GM19468 (cell line): ENCODE measurements around the gene ABHD17A.

Experiments used
- ATAC-seq: cut with Tn5 transposase; IDR thresholded peaks from one replicate; pipeline ENCODE4 v1.9.1; 2021; ENCODE audit warnings: mild to moderate bottlenecking, moderate library complexity, moderate number of reproducible peaks; ENCODE audit not compliant: unreplicated experiment; ENCODE audit errors: extremely low read depth

ABHD17A gene

DNA sequence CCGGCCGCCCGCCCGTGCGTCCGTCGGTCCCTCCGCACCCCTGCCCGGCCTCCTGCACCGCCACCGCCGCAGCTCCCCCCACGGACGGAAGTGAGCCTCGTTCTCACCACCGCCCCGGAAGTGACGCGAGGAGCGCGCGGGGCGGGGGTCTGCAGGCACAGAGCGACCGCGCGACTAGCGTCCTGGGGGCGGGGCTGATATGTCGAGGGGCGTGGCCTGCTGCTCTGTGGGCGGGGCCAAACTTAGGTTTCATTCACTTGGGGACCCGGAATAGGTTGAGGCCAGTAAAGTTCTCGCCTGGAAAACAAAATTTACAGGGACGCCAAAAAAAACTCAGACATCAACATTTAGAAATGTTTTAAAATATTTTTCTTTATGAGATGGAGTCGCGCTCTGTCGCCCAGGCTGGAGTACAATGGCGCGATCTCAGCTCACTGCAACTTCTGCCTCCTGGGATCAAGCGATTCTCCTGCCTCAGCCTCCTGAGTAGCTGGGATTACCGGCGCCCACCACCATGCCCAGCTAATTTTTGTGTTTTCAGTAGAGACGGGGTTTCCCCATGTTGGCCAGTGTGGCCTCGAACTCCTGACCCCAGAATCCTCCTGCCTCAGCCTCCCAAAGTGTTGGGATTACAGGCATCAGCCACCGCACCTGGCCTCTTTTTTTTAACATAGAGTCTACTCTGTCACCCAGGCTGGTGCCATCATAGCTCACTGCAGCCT is at the start of gene ABHD17A:
Gene ABHD17A, minus strand, starts transcription at position 99 of the 722 bp plus-strand sequence. CDS start 3,930 bp downstream, outside the sequence.
- ATAC-seq, result peak; percentile 11

DNA sequence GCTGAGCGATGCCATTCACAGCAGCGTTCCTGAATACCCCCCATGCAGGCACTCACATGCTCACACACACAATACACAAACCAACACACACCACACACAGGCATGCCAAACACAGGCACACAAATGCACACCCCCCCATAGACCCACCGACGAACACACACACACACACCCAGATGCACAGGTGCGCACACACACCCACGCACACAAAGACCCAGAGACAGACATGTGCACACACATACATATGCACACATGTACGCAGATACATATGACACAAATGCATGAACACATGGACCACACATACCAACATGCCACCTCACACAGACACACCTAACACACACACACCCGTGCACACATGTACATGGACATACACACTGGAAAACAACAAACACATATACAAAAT is 48.6 kb upstream of the ABHD17A start:
- ATAC-seq, result no peak

DNA sequence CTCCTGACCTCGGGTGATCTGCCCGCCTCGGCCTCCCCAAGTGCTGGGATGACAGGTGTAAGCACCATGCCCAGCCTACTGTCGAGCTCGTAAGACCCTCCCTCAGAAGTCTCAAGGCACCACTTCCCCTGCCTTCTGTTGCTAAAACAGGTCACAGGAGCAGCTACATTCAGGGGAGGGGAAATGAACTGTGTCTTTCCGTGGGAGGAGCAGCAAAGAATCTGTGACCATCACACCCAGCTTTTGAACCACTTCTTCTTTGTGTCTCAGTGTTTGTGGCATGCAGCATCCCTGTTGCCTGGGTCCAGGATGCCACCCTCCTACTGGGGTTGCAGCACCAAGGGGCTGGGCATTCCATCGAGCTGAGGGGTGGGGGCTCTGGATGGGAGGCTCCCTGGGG is 47.9 kb upstream of the ABHD17A start:
- ATAC-seq, result no peak

DNA sequence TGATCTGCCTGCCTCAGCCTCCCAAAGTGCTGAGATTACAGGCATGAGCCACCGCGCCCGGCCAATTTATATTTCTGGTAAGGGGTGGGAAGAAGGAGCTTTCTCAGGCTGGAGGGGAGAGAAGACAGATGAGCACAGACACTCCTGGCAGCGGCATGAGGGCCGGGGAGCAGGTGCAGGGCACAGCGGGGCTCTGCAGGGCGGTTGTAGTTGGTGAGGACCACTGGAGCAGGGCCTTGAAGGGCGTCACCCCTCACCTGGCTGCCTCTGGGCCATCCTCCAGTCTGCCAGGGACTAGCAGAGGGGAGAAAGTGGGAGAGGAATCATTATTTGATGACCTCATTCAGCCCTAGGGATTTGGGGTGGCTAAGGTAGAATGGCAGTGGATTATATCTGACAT is 47.1 kb upstream of the ABHD17A start:
- ATAC-seq, result no peak

DNA sequence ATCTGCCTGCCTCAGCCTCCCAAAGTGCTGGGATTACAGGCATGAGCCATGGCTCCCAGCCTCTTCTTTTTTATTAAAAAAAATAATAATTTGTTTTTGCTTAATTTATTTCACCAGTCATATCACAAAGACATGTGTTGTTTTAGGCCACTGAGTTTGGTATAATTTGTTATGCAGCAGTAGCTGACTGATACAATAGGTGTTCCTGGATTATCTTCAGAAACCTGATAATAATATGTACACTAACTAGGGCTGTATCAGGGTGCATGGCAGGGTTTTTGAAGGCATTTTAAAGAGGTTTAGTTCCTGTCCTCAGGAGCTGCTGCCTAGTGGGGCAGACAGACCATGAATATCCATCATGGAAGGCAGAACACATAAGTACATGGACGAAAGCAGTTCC is 46.1 kb upstream of the ABHD17A start:
- ATAC-seq, result no peak

DNA sequence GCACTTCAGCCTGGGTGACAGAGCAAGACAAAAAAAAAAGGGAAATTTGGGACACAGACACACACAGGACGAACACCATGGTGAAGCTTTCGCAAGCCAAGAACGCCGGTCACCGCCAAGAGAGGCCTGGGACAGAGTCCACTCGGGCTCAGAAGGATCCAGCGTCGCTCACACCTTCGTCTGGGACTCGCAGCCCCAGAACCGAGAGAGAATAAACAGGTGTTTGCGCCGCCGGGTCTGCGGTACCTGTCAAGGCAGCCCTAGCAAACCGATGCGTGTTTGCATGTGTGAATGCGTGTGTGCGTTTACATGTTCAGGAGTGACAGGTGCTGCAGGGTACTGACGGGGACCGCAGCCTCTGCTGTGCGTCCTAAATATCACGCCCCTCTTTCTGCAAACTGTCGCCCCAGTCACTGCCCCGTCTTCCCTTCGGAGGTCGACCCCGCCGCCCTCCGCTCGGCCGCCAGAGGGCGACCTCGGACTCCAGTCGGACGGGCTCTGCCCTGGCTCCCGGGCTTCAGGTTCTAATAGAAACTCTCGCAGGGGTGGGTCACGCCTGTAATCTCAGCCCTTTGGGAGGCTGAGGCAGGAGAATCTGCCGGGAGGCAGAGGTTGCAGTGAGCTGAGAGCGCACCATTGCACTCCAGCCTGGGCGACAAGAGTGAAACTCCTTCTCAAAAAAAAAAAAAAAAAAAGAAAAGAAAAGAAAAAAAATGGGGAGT is 43.9 kb upstream of the ABHD17A start:
- no peak for ATAC-seq

DNA sequence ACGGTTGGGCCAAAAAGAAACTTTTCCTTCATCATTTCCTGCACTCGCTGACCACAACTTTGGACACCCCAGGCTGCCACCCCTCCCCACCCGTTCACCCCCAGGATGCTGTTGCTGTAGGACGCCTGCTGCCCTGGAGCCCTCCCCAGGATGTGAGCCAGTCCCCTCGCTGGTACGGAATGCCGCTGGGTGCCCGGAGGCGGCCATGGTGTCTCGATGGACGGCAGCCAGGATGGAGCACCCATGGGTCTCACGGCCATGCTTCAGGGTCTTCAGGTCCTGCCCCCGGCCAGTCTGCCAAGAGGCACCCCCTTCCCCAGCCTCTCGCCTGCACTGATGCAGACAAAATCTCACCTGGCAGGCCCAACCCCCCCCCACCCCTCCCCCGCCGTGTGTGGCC is 40.2 kb upstream of the ABHD17A start:
- ATAC-seq, result no peak

DNA sequence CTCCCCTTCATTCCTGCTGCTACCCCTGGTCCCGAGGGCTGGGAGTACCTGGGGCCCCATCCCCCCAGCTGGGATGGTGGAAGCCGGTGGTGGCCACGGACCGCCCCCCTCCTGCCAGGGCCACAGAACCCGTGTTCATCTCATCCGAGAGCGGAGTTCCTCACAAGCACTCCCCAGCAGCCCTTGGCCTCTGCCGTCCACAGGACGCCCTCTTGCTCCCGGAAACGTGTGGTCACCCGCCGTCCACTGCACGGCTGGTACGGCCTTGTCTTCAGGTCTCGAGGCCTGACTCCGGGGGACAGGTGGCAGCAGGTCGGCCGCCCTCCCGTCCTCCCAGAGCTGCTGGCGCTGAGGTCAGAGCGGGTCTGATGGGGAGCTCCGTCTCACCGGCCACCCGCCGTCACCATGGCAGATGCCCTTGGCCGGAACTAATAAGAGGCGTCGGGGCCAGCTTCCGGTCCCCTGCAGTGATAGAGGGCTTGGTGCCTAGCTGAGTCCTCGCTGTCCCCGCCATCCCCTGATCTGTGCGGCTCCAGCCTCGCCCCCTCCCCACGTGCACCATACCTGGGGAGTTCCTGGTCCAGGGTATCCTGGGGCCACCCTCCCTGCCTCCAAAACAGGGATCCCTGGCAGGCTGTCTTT is 39.1 kb upstream of the ABHD17A start:
- ATAC-seq, result no peak

DNA sequence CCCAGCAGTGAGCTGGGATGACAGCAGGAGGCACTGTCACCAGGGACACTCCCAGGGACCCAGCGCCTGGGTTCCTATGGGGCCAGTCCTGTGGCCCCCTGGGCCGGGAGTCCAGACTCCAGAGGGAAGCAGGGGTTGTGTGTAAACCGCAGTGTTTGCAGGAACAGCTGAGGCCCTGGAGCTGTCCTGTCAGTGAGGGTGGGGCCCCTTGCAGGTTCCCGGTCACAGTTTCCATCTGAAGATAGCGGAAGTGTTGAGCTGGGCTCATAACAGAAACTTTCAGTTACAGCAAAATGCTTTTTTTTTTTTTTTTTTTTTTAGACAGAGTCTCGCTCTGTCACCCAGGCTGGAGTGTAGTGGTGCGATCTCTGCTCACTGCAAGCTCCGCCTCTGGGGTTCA is 38.0 kb upstream of the ABHD17A start:
- ATAC-seq, result no peak

DNA sequence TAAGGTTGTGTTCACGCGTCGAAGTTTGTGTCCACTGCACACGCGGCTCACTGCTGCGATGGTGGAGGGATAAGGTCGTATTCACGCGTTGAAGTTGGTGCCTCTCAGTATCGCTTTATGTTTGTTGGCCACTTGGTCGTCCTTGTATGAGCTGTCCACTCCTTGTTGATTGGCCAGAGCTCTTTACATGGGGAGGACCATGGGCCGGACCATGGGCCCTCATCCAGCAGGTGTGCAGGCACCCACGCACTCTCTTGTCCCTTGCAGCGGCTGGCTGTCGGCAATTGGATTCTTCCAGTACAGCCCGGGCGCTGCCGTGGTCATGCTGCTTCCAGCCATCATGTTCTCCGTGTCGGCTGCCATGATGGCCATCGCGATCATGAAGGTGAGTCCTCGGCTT is 37.5 kb upstream of the ABHD17A start:
- no peak for ATAC-seq

DNA sequence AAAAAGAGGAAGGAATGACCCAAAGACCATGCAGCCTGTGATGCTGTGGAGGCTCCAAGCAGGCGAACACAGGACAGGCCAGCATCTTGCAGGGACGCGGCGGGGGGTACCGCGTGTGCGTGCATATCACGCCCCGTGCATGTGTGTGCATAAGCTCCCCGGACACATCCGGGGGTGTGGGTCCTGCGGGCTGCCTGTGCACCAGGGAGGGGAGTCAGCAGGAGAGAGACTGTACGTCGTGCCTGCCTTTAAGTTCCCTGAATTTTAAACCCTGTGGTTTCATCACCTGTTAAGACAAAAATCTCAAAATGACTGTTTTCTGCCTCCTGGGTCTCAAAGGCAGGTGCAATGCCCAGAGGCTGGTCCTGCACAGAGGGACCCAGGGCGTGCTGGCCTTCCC is 36.5 kb upstream of the ABHD17A start:
- no peak for ATAC-seq

DNA sequence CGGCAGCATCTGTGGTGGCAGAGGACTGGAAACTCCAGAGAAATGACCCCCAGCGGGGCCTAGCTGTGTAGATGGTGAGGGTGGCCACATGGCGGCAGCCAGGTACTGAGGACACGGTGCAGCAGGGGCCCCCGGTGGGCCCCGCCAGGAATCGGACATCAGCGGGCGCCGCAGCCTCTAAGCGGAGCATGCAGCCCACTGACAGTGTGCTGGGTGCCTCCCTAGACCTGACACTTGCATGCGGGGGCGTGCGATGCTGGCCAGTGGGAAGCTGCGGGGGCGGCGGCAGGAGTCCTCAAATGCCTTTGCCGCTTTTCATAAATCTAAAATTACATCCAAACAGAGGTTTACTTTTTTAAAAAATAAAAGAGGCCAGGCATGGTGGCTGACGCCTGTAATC is 36.0 kb upstream of the ABHD17A start:
- ATAC-seq, result no peak

DNA sequence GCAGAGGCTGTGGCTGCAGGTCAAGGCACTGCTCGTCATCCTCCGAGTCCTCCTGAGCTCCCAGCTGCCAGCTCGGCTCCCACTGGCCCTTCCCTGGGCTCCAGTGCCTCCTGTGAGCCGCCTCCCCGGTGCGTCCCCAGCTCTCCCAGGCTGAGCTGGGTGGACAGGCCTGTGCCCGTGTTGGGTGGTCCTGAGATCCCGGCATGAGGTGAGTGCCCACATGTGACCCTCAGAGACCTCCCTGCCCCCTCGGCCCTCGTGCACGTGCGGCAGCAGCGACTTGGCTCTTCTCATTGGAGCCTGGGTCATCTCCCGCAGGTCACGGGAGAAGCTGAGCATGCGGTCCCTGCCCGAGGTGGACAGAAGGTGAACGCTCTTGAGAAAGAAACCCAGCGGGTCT is 35.3 kb upstream of the ABHD17A start:
- no peak for ATAC-seq

DNA sequence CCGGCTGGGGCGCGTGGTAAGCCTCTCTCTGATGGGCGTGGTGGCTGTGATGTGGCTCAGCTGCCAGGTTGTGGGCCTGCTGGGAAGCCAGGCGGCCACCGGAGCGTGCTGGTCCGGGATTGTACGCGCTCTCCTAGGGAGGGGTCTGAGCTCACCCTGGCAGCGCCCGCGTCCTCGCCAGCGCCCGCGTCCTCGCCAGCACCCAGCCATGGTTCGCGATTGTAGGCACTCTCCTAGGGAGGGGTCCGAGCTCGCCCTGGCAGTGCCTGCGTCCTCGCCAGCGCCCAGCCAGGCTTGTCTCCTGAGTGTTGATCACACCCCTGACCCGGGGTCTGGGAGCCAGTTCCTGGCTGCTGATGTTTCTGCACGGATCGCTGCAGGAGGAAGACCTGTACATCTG is 33.7 kb upstream of the ABHD17A start:
- no peak for ATAC-seq

DNA sequence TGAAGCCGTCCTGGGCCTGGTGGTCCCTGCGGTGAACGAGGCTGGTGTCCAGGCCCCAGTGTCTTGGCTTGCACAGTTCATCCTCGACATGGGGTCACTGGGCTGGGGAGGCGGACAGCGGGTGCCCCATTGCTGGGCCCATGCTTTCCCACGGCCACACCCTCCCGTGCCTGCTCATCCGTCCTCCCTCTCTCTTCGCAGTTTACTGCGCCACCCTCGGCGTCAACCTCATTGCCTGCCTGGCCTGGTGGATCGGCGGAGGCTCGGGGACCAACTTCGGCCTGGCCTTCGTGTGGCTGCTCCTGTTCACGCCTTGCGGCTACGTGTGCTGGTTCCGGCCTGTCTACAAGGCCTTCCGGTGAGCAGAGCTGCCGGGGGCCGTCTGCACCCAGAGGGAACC is 32.6 kb upstream of the ABHD17A start:
- ATAC-seq, result no peak

DNA sequence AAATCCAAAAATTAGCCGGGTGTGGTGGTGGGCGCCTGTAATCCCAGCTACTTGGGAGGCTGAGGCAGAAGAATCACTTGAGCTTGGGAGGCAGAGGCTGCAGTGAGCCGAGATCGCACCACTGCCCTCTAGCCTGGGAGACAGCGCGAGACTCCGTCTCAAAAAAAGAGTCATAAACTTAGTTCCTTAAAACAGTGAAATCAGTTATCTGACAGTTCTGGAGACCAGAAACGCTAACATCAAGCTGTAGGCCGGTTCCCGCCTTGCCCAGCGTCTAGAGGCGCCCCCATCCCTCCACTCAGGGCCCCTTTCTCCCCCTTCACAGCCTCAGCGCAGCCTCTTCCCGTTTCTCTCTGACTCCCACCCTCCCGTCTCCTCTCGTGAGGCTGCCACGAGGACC is 31.9 kb upstream of the ABHD17A start:
- ATAC-seq, result no peak

DNA sequence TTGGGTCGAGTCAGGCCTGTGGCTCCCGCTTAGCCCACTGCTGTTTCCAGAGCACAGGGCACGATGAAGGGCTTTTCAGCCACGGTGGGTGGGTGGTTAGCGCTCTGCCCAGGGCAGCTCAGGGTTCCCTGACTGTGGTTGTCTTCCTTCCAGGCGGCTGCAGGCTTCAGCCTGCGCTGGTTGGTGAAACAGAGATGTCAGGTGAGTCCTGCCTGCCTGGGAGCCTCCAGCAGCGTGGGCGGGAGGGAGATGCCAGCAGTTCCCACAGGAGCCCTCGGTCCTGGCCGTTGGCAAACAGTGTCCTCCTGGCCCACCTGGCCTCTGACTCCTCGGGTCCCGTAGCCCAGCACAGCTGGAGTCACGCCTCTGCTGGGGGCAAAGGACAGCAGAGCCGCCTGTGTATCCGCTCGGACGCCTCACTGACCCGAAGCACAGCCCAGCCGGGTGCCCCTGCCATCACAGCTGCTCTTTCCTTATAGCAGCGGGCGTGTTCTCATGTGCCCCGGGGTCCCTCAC is 29.6 kb upstream of the ABHD17A start:
- no peak for ATAC-seq

DNA sequence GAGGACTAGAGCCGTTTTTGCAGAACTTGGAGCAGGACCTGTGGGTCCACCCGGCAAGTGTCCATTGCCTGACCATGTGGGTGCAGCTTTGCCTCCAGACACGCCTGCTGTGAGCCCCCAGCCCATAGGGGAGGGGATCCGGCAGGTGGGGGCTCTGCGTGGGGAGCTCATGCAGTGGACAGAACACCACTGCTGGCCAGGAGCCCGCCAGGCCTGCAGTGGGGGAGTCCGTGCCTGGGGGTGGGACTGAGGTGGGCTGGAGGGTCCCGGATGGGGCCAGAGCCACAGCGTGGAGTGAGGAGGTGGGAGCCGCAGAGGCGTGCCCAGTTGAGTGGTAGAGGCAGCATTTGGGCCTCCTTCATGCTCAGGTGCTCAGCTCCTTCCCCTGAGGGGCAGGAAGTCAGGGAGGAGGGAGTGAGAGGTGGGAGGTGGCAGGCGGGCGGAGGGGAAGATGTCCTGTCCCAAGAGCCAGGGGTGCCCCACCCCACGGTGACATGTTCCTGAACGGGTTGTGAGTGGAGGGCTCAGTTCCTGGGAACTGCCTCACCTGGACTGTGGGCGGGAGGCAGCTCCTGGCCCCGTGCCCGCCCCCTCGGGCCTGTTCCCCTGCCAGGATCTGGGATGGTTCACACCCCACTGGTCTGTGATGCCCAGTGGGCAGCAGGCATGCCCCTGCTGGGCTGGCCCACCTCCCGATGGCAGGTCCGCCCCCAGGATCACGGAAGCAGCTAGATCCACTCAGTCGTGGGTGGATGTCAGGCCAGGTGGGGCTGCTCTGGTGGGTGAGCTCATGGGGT is 28.7 kb upstream of the ABHD17A start:
- no peak for ATAC-seq

DNA sequence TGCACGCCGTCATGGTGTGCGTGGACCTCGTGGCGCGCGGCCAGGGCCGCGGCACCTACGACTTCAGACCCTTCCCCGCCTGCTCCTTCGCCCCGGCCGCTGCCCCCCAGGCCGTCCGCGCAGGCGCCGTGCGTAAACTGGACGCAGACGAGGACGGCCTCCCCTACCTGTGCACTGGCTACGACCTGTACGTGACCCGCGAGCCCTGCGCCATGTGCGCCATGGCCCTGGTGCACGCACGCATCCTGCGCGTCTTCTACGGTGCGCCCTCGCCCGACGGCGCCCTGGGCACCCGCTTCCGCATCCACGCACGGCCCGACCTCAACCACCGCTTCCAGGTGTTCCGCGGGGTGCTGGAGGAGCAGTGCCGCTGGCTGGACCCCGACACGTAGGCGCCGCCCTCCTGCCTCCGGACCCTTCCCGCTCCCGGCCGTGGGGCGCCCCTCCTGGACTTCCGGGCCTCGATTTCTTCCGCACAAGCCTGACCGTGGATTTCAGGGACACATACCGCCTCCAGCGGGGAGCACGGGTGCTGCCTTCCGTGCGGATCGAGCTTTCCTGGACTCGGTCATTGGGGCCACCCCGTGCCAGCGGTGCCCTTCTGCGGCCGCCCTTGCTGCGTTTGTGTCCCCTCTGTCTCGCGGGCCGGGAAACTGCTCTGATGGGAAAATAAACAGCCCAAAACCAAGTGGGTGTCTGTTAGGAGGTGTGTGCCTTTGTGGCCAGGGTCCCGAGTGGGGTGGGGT is 27.6 kb upstream of the ABHD17A start:
- no peak for ATAC-seq

DNA sequence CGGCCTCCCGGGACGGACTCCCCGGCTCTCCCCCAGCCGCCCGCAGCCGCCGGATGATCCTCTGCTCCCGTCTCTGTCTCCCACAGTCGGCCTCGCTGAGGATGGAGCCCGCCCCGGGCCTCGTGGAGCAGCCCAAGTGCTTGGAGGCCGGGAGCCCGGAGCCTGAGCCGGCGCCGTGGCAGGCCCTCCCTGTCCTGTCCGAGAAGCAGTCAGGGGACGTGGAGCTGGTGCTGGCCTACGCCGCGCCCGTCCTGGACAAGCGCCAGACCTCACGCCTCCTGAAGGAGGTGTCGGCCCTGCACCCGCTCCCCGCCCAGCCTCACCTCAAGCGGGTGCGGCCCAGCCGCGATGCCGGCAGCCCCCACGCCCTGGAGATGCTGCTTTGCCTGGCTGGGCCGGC is 26.7 kb upstream of the ABHD17A start:
- ATAC-seq, result no peak
